Activated T-cell treated with anti-CD3 and anti-CD28 coated beads for 48 hours (primary cell): ENCODE data around the gene ZMYND11.
"Not testable (repeated sequence)": the region's sequence is repeated elsewhere in the genome, so short reads cannot be mapped to it uniquely, and the experiment has no call there.

Experiments
- DNase-seq: peaks from one replicate; pipeline ENCODE4 v3.0.0-alpha.2; 2020; ENCODE audit warnings: low read depth

The ZMYND11 gene

GRCh38 chr10:244227-244626 lies 109.0 kb downstream of the ZMYND11 start:
- no peak for DNase-seq

GRCh38 chr10:246431-246830 lies 111.2 kb downstream of the ZMYND11 start:
- DNase-seq, result no peak

- no peak for DNase-seq
Measured at GRCh38 chr10:247480-247879, 112.2 kb downstream of the ZMYND11 start.

- DNase-seq, result no peak
Measured at GRCh38 chr10:248307-248706, 113.1 kb downstream of the ZMYND11 start.

- no peak for DNase-seq
Measured at GRCh38 chr10:251982-252582, 116.8 kb downstream of the ZMYND11 start.

- DNase-seq, result no peak
Measured at GRCh38 chr10:260819-261429, 125.7 kb downstream of the ZMYND11 start.

GRCh38 chr10:264160-265073 lies 129.2 kb downstream of the ZMYND11 start:
- DNase-seq, result not testable (repeated sequence)

GRCh38 chr10:265074-265440 lies 129.8 kb downstream of the ZMYND11 start:
- not testable (repeated sequence) for DNase-seq

GRCh38 chr10:265816-266588 lies 130.7 kb downstream of the ZMYND11 start:
- DNase-seq, result not testable (repeated sequence)

- no peak for DNase-seq
Measured at GRCh38 chr10:266974-267425, 131.7 kb downstream of the ZMYND11 start.

GRCh38 chr10:267705-268104 lies 132.4 kb downstream of the ZMYND11 start:
- no peak for DNase-seq

- DNase-seq, result no peak
Measured at GRCh38 chr10:269440-270074, 134.3 kb downstream of the ZMYND11 start.

- no peak for DNase-seq
Measured at GRCh38 chr10:271201-271600, 135.9 kb downstream of the ZMYND11 start.

GRCh38 chr10:271722-272121 lies 136.5 kb downstream of the ZMYND11 start:
- DNase-seq, result no peak

- DNase-seq, result no peak
Measured at GRCh38 chr10:273088-273487, 137.8 kb downstream of the ZMYND11 start.

GRCh38 chr10:274866-275265 lies 139.6 kb downstream of the ZMYND11 start:
- no peak for DNase-seq

- no peak for DNase-seq
Measured at GRCh38 chr10:275680-276079, 140.4 kb downstream of the ZMYND11 start.

GRCh38 chr10:277963-278362 lies 142.7 kb downstream of the ZMYND11 start:
- DNase-seq, result no peak

- no peak for DNase-seq
Measured at GRCh38 chr10:278707-279106, 143.5 kb downstream of the ZMYND11 start.

GRCh38 chr10:279232-279631 lies 144.0 kb downstream of the ZMYND11 start:
- DNase-seq, result no peak

- no peak for DNase-seq
Measured at GRCh38 chr10:279655-280054, 144.4 kb downstream of the ZMYND11 start.
